Heart left ventricle (tissue), 13 donors: ENCODE results near the gene FBXO41.

Source experiments
- POLR2A ChIP-seq, 2 donors: fragments of 450-650 bp; IDR thresholded peaks; one replicate each; pipeline ENCODE4 v1.6.1; 2017; ENCODE audit warnings: antibody characterized with exemption in 2 of 2, mild to moderate bottlenecking in 2 of 2, moderate library complexity in 2 of 2
- TF ChIP-seq, protein P1 (sequence below), 12 donors: fragments of 200-600 bp; sonication (generic) in 4 of 12; IDR thresholded peaks; one replicate each; pipeline versions ENCODE4 v1.5.0 to v1.8.0; 2018 to 2022; ENCODE audit warnings: antibody characterized with exemption in 12 of 12, mild to moderate bottlenecking in 5 of 12
- donor health status: ischemic (EF 13 %, LVEDD 7.1; RV severe dilation, severe dysfunction).
- donor health status: DM: no; HTN: yes; CAD: no.
- donor health status: DM: no; HTN: no; CAD: no.
- donor health status: ischemic (EF 25% LVEDD 6.9; RV normal size, moderate dysfunction).
- donor health status: ischemic (EF 25% LVEDD 5.7; RV mildly dilated, moderate dysfunction).
- donor health status: ischemic (EF 35%, LVEDD 5.7; RV mildly dilated, moderate dysfunction).
- donor health status: nonischemic (EF 11% LVEDD 7.7; RV severe dilation, severe dysfunction).
- donor health status: DM: yes; HTN: yes; CAD: no.
- donor health status: PGD.
- donor health status: ischemic (EF 29% LVEDD 5.4; RV normal size, mild dysfunction).
- donor health status: nonischemic (EF 23%, LVEDD 6.1; RV moderate dilation, normal function).

DNA sequence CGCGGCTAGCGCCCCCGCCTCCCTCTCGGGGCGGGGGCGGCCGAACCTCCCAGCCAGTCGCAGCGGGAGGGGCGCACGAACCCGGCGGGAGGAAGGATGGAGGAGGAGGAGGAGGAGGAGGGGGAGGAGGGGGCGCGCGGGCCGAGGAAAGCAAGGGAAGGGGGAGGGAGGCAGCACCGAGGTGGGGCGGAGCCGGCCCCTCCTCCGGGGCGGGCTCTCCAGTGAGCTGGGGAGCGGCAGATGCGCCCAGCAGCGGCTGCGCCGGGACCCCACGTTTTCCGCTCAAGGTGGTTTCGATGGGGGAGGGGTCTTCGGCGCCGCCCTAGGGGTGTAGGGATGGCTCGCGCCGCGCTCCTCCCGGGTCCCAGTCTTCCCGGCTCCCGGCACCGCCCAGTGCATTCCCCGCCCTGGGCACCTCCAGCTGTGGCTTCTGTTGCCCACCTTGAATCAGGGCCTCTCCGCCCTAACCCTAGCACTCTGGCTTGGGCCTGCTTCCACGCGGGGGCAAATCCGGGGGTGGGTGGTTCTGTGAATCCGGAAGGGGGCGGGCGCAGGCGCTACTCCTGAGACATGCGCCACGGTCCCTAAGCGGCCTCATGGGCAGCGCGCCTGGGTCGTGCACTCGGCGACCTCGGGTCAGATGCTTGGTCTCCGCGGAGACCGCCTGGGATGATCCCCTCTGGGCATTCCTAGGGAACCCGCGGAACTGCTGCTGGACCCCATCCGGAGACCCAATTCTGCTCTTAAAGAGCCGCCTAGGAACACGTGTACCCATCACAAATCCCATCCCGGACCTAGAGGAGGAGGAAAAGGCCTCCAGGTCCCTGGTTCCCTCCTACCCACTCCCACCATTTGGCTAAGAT lies at the start of gene FBXO41:
- TF ChIP-seq, protein P1, sequence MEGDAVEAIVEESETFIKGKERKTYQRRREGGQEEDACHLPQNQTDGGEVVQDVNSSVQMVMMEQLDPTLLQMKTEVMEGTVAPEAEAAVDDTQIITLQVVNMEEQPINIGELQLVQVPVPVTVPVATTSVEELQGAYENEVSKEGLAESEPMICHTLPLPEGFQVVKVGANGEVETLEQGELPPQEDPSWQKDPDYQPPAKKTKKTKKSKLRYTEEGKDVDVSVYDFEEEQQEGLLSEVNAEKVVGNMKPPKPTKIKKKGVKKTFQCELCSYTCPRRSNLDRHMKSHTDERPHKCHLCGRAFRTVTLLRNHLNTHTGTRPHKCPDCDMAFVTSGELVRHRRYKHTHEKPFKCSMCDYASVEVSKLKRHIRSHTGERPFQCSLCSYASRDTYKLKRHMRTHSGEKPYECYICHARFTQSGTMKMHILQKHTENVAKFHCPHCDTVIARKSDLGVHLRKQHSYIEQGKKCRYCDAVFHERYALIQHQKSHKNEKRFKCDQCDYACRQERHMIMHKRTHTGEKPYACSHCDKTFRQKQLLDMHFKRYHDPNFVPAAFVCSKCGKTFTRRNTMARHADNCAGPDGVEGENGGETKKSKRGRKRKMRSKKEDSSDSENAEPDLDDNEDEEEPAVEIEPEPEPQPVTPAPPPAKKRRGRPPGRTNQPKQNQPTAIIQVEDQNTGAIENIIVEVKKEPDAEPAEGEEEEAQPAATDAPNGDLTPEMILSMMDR (IDR thresholded peaks at IDR 0.05) = no peak
- no peak for TF ChIP-seq POLR2A (IDR thresholded peaks at IDR 0.05)
